ENCODE results near the gene CRYBA2.

The CRYBA2 gene

GRCh38 chr2:219022616-219023015, 29.4 kb upstream of the CRYBA2 start:
- no peak for DNase-seq

DNA sequence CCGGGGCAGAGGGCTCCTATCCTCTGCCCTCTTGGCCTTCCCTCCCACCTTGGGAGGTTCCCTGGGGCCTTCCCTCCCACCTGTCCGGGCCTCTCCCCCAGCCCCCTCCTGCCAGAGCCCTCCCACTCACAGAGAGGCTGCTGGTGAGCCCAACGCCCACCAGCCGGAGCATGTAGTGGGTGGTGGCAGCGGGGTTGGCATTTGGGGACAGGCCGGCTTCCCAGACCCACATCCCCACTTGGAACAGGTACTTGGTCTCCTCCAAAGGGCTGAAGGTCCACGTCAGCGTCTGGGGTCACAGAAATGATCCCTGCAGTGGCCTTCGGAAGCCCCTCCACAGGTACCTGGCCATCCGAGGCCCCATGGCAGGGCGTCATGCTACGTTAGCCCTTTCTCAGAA, 28.8 kb upstream of the CRYBA2 start:
- no peak for DNase-seq

- DNase-seq: no peak
Measured at GRCh38 chr2:219021591-219021990, 28.4 kb upstream of the CRYBA2 start.

GRCh38 chr2:219020604-219021365, 27.6 kb upstream of the CRYBA2 start:
- no peak for DNase-seq

- no peak for DNase-seq
Measured at GRCh38 chr2:219019436-219019835, 26.2 kb upstream of the CRYBA2 start.

GRCh38 chr2:219018726-219019125, 25.5 kb upstream of the CRYBA2 start:
- no peak for DNase-seq

- DNase-seq: no peak
Measured at GRCh38 chr2:219018286-219018685, 25.1 kb upstream of the CRYBA2 start.

DNA sequence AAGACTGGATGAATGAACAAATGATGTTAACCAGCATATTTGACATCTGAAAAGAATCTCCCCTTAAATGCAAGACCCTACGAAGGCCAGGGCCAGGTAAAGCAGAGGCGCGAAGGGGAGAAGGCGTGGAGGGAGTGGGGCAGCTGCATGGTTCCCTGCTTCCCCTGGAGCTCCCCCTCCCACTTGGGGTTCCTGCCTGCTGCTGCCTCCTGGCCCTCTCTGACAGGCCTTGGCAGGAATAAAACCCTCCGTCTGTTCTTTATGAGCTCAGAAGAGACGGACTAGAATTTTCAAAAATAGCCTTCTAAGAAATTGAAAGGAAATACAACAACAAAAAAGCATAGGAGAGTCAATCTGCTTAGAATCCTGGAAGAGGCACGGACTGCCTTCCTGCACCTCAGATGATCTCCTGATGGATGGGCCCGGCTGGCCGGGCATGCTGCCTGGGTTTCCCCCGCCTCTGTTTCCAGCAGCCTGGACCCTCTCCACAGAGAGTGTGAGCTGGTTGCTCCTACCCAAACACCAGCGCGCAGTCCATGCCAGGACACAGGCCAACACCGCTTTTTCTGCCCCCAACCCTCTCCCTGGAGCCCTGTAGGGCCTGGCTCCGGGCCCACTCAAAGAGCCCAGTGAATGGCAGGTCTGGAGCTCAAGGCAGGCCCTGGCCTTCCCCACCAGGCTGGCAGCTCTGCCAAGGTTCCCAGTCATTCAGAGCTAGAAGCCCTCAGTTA, 24.1 kb upstream of the CRYBA2 start:
- DNase-seq: no peak

- DNase-seq: no peak
Measured at GRCh38 chr2:219016721-219017120, 23.5 kb upstream of the CRYBA2 start.

DNA sequence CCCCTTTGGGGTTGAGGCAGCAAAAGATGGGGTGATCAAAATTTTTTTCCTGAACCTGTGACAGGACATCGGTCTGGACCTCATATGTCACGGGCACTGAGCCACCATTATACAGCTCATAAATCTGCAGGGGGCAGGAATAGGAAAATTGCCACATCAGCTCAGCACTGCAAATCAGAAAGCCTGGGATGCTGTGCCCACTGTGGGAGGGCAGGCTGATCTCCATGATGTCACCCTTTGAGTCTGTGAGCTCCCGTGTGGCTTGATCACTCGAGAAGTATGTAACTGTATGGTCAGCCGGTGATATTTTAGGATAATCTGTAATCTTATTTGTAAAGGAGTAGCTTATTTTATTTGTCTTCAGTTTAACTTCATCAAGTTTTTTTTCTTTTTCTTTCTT, 17.7 kb upstream of the CRYBA2 start:
- no peak for DNase-seq

GRCh38 chr2:219010162-219010756, 17.0 kb upstream of the CRYBA2 start:
- peak; percentile 50 for DNase-seq

DNA sequence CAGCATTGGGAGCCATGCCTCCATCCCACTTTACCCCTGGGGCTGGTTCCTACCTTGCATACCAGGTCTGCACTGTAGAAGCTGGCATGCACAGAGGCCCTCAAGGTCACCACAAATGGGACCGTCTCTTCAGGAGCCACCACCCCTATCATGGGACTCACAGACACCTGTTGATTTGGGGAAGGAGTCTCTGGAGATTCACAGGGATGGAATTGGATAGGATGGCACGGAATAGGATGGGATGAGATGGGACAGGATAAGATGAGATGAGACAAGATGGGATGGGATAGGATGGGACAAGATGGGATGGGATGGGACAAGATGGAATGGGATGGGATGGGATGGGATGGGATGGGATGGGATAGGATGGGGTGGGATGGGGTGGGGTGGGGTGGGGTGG, 16.1 kb upstream of the CRYBA2 start:
- no peak for DNase-seq

DNA sequence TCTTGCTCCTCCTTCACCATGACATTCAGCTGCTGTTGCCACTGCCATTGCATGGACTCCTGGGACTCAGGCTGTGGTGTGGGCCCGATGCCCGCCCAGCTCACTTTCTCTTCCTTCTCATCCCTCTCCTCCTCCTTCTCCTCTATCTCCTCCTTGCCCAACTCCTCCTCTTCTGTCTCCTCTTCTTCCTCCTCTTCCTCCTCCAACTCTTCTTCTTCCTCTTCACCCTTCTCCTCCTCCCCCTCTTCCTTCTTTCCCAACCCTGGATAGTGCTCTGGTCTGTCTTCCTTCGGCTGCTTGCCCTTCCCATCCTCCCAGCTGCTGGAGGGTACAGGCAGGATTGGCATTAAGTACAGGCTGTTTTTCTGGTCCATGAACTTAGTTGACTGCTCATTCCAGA, 10.8 kb upstream of the CRYBA2 start:
- DNase-seq: no peak

GRCh38 chr2:219003267-219003634, 10.0 kb upstream of the CRYBA2 start:
- no peak for DNase-seq

DNA sequence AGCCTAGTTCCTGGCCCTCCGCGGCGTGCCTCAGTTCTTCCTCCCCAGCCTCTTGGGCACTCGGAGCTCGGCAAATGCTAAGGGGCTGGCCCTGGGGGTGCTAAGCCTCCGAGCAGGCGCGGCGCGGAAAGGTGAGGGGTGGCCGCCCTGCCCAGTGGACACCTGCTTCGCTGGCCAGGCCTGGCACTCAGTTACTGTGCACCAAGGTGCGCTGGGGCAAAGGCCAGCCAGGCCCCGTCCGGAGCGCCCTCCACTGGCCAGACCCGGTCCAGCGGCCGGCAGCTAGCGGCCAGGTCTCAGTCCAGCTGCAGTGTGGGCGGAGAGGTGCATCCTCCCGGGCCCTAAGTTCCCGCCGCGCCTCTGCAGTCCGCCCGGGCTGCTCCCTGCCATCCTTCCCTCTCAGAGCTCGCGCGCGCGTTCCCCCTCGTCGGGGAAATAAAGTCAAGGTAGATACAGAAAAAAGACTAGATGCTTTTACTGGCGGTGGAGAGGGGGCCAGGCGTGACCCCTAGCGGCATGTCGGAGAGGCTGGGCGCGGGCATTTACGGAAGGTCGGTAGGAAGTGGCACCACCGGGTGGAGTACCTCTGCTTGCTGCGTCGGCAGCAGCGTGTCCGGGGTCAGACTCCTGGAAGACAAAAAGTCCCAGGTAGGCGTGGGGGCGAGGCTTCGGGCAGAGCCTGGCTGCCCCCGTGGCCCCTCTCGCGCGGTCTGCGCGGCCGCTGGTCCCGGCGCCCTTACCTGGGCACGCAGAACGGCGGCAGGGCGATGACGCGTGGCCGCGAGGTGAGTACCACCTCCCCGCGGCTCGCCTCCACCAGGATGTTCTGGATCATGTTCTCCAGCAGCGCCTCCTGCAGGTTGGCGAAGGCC, 9.4 kb upstream of the CRYBA2 start:
- peak; percentile 75 for DNase-seq

DNA sequence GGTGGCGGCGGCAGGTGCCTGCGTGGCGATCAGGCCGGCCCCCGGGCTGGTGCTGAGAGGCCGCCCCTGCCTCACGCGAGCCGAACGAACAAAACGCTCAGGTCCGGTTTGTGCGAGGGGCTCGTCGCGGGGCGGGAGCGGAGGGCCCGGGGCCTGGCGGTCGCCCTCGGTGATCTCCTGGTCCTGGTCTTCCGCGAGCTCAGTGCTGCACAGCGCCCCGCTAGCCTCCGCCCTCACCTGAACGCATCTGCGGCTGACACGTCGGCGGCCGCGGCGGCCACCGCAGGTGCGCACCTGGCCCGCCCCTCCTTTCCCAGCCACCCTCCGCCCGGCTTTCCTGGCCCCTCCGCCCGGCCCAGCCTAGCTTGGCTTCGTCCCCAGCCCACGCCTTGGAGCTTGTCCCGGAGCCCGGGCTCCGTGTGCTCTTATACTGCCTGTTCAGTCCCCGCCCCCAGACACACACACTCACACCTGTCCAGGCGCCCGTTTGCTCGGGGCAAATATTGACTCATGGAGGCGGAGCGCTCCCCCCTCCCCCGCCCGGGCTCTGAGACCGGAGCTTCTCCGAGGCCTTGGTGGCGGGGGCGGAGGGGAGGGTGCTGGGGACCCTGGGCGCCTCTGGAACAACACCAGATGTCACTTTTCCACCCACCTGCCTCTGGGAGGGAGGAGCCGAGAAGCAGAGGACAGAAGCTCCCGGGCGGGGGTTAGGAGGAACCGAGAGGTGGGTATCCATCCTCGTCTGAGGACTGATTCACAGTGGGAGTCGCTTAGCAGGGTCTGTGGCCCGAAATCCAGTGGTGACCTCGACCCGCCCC, 8.6 kb upstream of the CRYBA2 start:
- peak; percentile 55 for DNase-seq

DNA sequence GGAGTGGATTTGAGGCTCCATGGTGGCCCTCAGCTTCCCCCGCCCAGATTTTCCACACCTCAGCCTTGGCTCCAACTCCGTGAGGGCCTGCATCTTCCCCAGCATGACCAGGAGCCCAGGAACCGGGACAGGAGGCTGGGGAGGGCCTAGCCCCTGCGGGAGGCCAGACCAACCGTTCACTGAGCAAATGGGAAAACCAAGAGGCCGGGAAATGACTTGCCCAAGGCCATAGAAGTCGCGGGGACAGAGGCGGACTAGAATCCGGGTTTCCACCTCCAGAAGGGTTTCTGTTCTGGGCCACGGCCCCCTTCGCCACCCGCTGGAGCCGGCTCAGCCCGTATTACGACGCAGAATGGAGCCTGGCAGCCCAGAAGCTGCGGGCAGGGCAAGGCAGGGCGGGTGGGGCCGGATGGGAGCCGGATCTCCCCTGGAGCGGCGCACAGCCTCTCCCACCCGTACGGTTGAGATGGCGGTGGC, 7.9 kb upstream of the CRYBA2 start:
- no peak for DNase-seq

GRCh38 chr2:219000569-219000960, 7.3 kb upstream of the CRYBA2 start:
- no peak for DNase-seq

DNA sequence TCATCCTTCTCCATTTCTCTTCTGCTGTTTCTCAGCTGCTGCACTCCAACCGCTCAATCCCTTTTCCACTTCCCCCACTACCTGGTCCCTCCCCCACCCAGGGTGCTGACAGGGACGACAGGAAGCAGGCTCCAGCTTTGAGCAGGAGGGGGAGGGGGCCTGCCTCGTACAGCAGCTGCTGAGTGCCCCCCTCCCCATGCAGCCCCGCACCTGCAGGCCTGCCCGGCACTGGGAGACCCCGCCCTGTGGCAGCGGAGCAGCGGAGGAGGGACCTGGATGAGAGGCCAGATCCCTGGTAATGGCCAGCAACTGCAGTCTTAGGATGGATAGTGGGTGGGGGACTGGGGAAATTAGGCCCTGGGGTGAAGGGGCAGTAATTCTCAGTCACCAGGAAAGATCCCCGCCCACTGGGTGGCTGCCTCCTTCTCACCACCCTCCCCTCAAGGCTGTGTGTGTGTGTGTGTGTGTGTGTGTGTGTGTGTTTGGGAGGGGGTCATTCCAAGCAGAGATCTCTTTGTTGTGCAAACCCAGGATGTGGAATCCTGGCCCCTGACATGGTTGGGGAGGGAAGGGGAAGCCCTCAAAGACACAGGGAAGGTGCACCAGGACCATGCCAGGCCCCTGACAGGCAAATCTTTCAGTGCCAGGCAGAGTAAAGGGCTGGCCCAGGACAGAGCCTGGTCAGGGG, 6.8 kb upstream of the CRYBA2 start:
- DNase-seq: no peak

GRCh38 chr2:218999021-218999880, 6.0 kb upstream of the CRYBA2 start:
- DNase-seq: no peak
